ENCODE data around the gene TLE3.

The TLE3 gene

DNA sequence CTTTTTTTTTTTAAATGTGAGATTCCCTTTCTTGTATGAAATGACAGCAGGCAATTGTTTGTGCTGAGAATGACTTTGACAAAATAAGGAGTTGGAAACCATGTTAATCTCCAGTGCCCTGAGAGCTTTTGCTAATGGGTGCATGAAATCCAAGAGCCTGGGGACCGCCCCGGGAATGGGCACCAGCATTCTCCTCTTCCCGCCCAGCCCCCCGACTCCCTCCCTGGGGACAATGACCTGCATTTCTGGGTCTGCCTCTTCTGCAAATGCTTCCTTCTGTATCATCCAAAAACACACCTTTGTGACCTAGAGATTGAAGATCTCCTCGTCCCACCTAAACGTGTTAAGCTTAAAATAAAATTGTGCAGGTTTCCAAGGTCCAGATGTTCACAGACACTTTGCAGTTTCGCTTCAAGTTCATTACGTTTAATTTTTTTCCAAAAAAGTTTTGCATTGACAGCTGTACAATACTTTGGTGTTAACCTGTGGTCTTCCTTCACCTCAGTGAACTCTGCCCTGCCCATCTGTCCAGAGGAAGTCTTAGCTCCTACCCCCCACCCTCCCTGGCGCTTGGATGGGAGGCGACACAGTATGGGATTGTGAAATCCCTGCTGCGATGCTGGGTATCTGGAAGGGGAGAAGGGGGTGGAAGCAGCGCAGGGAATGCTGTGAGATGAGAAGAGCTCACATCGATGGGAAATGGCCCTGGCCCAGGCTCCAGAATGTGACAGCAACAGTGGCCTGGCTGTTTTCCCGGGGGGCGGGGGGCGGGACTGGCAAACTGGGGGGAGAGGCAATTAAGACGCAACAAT, 50.1 kb downstream of the TLE3 start:
- no peak for DNase-seq

DNA sequence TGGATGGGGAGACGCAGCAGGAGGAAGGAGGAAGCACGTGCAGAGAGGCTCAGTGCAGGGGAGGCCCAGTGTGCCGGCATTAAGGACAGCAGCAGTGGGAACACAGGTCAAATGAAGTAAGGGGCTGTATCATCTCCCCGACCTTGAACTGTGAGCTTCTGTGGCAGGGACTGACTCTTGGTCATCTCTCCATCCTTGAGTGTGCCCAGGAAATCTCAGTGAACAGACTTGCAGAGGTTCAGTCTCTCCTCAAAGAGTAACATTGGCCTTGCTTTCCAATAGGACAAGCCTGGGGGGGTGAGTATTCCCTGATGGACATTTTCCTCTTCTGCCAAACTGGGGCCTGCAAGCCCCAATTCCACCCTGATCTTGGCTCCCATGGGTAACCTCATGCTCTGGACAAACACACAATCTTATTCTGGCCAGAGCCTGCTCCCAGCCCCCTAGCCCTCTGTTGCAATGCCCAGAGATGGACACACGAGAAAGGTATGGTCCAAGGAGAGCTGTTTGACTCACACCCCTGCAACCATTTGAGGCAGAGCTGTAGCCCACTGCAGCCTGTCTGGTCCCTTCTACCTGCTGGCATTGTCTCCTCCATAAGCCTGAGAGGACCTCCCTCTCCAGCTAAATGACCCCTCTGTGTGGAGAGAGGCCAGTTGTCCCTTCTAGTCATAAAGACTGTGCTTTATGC, 50.9 kb downstream of the TLE3 start:
- DNase-seq, result no peak

DNA sequence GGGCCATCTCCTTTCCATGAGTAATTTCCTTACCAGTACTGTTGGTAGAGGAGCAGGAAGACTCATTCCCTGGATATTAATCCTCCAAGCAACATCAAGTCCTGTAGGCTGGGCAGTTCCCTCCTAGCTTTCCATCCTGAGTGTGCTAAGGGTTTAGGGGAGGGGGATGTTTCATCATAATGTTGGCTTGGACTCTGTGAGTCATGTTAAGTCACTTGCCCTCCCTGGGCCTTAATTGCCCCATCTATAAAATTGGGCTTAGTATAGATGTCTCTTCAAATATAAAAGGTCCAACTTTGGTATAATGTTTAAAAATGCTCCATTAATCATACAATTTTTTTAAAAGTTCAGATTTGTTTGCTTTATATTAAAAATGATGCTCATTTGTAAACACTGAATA, 52.7 kb downstream of the TLE3 start:
- no peak for DNase-seq

DNA sequence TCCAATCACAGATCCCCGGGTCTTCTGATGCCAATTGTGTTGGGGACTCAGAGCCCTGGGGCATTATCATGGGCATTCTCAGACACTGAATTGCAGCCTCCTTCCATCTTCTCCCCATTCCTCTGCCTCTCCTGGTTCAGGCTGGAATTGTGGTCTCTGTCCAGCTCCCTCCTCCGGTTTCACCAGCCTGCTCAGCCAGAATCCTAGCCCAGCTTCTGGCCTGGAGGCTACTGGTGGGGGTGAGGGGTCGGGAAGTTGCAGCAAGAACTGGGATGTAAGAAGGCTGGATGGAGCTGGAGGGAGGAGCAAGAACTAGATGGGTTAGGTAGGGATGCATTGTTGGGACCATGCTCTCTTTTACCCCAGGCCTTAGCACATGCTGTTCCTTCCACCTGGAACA, 53.5 kb downstream of the TLE3 start:
- DNase-seq, result no peak

- DNase-seq, result no peak
Measured at GRCh38 chr15:70043590-70043989, 54.1 kb downstream of the TLE3 start.

GRCh38 chr15:70042553-70043214, 55.0 kb downstream of the TLE3 start:
- DNase-seq, result no peak

GRCh38 chr15:70039917-70040316, 57.8 kb downstream of the TLE3 start:
- DNase-seq, result no peak

GRCh38 chr15:70038730-70039392, 58.9 kb downstream of the TLE3 start:
- DNase-seq, result no peak

DNA sequence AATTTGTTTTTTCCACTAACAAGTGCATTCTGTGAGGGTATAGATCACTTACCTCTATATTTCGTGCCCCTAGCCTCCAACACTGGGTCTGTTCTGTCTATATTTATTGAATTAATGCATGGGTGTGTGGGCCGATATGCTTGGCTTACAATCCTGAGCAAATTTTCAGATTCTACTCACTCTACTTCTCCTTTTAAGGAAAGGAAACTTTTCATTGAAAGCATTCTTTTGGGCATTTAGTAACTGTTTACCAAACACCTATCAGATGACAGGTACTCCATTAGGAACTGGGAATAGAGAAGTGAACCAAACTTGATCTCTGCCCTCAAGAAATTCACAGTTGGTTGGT, 60.5 kb downstream of the TLE3 start:
- no peak for DNase-seq

GRCh38 chr15:70036585-70037291, 61.0 kb downstream of the TLE3 start:
- no peak for DNase-seq

DNA sequence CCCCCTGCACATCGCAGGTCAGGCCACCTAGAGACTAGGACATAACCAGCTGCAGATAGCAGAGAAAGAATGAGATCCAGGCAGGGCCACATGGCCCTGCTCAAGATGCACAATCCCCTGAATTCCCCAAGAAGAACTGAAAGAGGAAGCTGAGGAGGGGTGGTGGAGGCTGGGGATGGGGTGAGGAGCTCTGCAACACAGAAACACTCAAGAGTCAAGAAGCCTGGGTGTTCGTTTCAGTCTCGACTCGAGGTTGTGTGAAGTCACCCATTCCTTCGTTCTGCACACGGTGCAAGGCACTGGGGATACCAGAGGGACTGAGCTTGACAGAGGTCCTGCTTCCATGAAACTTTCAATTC, 62.0 kb downstream of the TLE3 start:
- no peak for DNase-seq

GRCh38 chr15:70035051-70035718, 62.5 kb downstream of the TLE3 start:
- no peak for DNase-seq

DNA sequence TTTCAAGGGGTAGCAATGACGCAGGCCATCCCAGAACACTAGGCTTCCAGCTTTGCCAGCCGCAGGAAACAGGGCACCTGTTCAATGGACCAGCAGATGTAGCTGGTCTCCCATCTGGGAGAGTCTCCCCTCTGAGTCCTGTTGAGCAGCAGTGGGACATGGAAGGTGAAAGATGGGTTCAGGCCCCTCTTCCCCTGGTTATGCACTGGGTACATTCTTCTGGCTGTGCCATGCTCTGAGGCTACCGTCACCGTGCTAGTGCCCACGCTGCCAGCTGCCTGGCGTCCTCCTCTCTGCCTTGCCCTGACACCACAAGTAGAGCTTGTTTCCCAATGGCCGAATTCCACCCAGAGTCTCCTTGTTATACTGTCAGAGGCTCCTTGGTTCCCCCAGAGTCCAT, 63.1 kb downstream of the TLE3 start:
- DNase-seq, result no peak

GRCh38 chr15:70034141-70034540, 63.6 kb downstream of the TLE3 start:
- DNase-seq, result no peak

- DNase-seq, result no peak
Measured at GRCh38 chr15:70033529-70034140, 64.1 kb downstream of the TLE3 start.

GRCh38 chr15:70033109-70033508, 64.6 kb downstream of the TLE3 start:
- DNase-seq, result no peak

- no peak for DNase-seq
Measured at GRCh38 chr15:70032509-70032908, 65.2 kb downstream of the TLE3 start.

DNA sequence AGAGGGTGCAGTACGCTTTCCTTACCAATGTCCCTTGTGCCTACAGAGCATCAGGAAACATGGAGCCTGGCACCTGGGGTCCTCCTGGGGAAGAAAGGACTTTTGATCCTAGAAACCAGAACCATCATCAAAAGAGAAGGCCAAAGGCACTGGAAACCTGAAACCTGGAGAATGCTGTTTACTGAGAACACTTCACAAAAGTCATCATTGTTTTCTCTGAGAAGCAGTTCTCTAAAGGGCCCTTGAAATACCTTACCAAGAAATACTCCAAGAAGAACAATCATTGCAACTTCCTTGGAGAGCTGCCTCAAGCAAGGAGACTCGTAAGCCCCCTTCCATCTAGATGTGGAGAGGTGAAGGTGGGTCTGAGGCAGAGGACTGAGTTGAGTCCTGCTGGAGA, 66.0 kb downstream of the TLE3 start:
- DNase-seq, result no peak

DNA sequence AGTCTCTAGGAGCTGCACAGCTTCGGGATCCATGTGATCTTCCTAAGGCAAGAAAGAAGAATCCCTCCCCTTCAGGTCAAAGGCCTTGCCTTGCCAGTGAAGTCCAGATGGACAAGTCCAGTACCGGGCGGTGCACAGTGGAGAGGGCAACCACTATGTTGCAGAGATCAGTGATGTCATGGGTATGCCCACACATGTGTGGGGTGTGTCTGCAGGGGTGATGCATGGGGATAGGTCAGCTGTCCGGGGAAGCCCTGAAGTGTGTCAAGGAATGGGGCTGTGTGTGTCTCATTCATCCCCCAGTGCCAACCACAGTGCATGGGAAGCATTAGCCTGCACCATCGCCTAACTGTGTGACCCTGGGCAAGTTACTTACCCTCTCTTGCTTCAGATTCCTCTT, 66.5 kb downstream of the TLE3 start:
- DNase-seq, result no peak

DNA sequence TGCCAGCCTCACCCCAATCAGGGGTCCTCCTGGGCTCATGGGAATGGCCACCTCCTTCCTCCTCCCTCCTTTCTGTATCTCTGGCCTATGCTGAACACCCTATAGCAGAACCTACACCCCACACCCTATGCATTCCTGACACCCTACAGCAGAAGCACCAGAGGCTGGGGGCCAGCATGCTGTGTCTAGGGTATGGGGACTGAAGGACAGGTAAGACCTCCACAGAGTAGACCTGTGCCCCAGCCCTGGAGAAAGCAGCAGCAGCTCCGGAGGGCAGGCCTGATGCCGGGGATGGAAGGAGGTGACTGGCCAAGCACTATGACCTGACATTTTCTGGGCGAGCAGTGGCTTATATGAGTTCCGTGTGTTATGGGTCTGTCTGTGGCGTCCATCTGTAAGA, 66.9 kb downstream of the TLE3 start:
- no peak for DNase-seq

DNA sequence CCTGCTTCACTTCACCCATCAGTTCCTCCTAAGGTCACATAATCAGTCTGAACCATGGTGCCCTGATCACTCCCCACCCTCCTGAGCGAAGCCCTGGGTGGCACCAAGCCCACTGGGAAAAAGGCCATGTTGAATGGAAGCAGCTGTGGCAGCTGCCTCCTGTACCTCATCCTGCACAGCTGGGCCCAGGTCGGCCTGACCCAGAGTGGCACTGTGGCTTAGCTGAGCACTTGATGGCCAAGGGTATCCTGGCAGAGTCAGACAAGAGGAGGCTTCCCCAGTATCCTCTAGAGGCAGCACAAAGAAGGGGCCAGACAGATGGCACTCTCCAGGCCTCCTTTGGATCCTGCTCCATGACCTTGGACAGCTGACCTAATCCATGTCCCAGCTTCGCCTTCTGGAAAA, 68.4 kb downstream of the TLE3 start:
- DNase-seq, result no peak

- DNase-seq, result no peak
Measured at GRCh38 chr15:70027518-70027917, 70.2 kb downstream of the TLE3 start.
